COLO668 (cell line): Measurements from ENCODE around the gene SP2.
"Not testable (repeated sequence)": the region's sequence is repeated elsewhere in the genome, so short reads cannot be mapped to it uniquely, and the experiment has no call there.

Experiments used
- DNase-seq: peaks from one replicate; lab custom pipeline; 2025; ENCODE audit not compliant: unreplicated experiment; lab: John Stamatoyannopoulos, UW

Gene SP2

GRCh38 chr17:47917581-47917980, 21.5 kb downstream of the SP2 start:
- no peak for DNase-seq

GRCh38 chr17:47918006-47918405, 22.0 kb downstream of the SP2 start:
- DNase-seq: no peak

- DNase-seq: no peak
Measured at GRCh38 chr17:47918991-47919390, 23.0 kb downstream of the SP2 start.

GRCh38 chr17:47919889-47920288, 23.9 kb downstream of the SP2 start:
- not testable (repeated sequence) for DNase-seq

- DNase-seq: no peak
Measured at GRCh38 chr17:47924785-47925677, 29.0 kb downstream of the SP2 start.

- DNase-seq: no peak
Measured at GRCh38 chr17:47925678-47925988, 29.6 kb downstream of the SP2 start.

- no peak for DNase-seq
Measured at GRCh38 chr17:47927821-47928400, 31.9 kb downstream of the SP2 start.

GRCh38 chr17:47928415-47928814, 32.4 kb downstream of the SP2 start:
- DNase-seq: no peak

GRCh38 chr17:47929218-47930000, 33.4 kb downstream of the SP2 start:
- DNase-seq: no peak

- DNase-seq: no peak
Measured at GRCh38 chr17:47931848-47932247, 35.8 kb downstream of the SP2 start.

GRCh38 chr17:47934856-47935255, 38.8 kb downstream of the SP2 start:
- no peak for DNase-seq

GRCh38 chr17:47935468-47935867, 39.4 kb downstream of the SP2 start:
- not testable (repeated sequence) for DNase-seq

GRCh38 chr17:47935961-47936360, 39.9 kb downstream of the SP2 start:
- DNase-seq: no peak

GRCh38 chr17:47937941-47938340, 41.9 kb downstream of the SP2 start:
- DNase-seq: no peak

GRCh38 chr17:47941246-47942095, 45.4 kb downstream of the SP2 start, which contains the start of gene PNPO:
PNPO (plus strand) TSS chr17:47941571; CDS start chr17:47941676, 105 bp downstream.
- DNase-seq: peak; percentile 91

- DNase-seq: no peak
Measured at GRCh38 chr17:47942096-47942510, 46.1 kb downstream of the SP2 start.

GRCh38 chr17:47942568-47942967, 46.5 kb downstream of the SP2 start:
- DNase-seq: no peak

- DNase-seq: no peak
Measured at GRCh38 chr17:47945080-47945479, 49.0 kb downstream of the SP2 start.

GRCh38 chr17:47945529-47946508, 49.8 kb downstream of the SP2 start:
- DNase-seq: no peak

GRCh38 chr17:47946516-47946915, 50.5 kb downstream of the SP2 start:
- no peak for DNase-seq
